ENCODE measurements around the gene COA1. TPM values are rescaled to one million over a fixed set of nuclear protein-coding genes. Genes with fewer than 3 reads are reported as not detected.

The COA1 gene
- total and polyA plus RNA-seq, 9 of the 15 experiments (the other 6 are each of a cell fraction or from before 2014, with no cell fraction given): 98.9 to 463 (median 181) TPM

- TF ChIP-seq USF2 (CRISPR knock-in tag; IDR thresholded peaks at IDR 0.05) (peak; percentile 79), KDM5B (IDR thresholded peaks at IDR 0.05; ENCODE audit: insufficient replicate concordance, low read depth, low read length) (peak; percentile 28), MGA (IDR thresholded peaks at IDR 0.05) (peak; percentile 79), CBFA2T3 (IDR thresholded peaks at IDR 0.05) (peak; percentile 72), ZNF318 (IDR thresholded peaks at IDR 0.05; ENCODE audit: borderline replicate concordance in 1 of 2, low read depth in 1 of 2) (0 out of 4 replicates have a peak, but pooled peaks of 1 of the 2 experiments have one; percentile 28)
These were observed 5.4 kb upstream of the COA1 start (continued) for GRCh38 chr7:43734575-43735332.
